ENCODE data around the gene VAT1.

DNA sequence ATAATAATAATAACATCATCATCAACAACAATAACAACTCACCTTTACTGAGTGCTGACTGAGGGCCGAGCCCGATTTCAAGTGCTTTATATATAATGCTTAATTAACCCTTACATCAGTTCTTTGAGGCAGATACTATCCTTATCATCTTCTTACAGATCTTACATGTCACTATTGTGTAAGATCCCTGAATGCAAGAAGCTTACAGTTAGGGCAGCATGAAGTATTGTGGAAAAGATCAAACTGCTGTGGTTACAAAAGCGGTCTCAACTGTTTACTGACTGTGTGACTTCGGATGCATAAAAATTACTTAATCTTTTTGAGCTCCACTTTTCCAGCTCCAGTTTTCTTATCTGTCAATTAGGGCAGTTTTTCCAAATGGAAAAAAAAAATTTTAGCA is 3.3 kb downstream of the VAT1 start:
- no peak for TF ChIP-seq CTCF (IDR thresholded peaks at IDR 0.05)
- no peak for TF ChIP-seq POLR2A (IDR thresholded peaks at IDR 0.05)

Data from tibial nerve (tissue), 3 donors.